ENCODE results near the gene OSBPL5. TPM values are rescaled to one million over a fixed set of nuclear protein-coding genes. Genes with fewer than 3 reads are reported as not detected.

OSBPL5 gene, protein sequence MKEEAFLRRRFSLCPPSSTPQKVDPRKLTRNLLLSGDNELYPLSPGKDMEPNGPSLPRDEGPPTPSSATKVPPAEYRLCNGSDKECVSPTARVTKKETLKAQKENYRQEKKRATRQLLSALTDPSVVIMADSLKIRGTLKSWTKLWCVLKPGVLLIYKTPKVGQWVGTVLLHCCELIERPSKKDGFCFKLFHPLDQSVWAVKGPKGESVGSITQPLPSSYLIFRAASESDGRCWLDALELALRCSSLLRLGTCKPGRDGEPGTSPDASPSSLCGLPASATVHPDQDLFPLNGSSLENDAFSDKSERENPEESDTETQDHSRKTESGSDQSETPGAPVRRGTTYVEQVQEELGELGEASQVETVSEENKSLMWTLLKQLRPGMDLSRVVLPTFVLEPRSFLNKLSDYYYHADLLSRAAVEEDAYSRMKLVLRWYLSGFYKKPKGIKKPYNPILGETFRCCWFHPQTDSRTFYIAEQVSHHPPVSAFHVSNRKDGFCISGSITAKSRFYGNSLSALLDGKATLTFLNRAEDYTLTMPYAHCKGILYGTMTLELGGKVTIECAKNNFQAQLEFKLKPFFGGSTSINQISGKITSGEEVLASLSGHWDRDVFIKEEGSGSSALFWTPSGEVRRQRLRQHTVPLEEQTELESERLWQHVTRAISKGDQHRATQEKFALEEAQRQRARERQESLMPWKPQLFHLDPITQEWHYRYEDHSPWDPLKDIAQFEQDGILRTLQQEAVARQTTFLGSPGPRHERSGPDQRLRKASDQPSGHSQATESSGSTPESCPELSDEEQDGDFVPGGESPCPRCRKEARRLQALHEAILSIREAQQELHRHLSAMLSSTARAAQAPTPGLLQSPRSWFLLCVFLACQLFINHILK
- 18.4 TPM for total RNA-seq
- long read RNA-seq, transcript OSBPL5-201 (22 exons, 3,889 nt): major isoform, 7 of 20 reads
- long read RNA-seq, partial matches to known transcripts: 9 of 20 reads
- long read RNA-seq, other reads (novel, unspliced or antisense): 4 of 20 reads

- DNase-seq (ENCODE audit: missing footprints) (peak; percentile 91), ATAC-seq (peak; percentile 62)
- intact Hi-C loops (cut with DNase I): no loop called here
These were observed at the start of gene OSBPL5 for GRCh38 chr11:3165152-3165705. Gene OSBPL5 (minus strand): TSS chr11:3165310. CDS start chr11:3129148, 36,162 bp downstream.

DNA sequence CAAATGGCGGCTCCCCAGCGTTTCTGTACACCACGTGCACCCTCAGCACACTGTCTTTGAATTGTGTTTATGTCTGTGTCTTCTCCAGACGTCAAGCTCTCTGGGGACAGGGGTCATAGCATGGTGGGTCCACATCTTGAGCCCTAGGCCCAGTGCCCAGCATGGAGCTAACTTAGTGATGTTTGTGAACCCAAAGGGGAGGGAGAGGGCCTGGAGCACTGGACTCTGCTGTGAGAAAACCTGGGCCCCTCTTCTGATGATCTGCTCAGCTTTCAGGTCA is 49.2 kb upstream of the OSBPL5 start:
- ATAC-seq (no peak), DNase-seq (ENCODE audit: missing footprints) (no peak)
- intact Hi-C loops (cut with DNase I): no loop called here

- peak; percentile 41 for DNase-seq (ENCODE audit: missing footprints)
- intact Hi-C loops (cut with DNase I): no loop called here
- ATAC-seq: no peak
These were observed 48.7 kb upstream of the OSBPL5 start for GRCh38 chr11:3213659-3214419.

DNA sequence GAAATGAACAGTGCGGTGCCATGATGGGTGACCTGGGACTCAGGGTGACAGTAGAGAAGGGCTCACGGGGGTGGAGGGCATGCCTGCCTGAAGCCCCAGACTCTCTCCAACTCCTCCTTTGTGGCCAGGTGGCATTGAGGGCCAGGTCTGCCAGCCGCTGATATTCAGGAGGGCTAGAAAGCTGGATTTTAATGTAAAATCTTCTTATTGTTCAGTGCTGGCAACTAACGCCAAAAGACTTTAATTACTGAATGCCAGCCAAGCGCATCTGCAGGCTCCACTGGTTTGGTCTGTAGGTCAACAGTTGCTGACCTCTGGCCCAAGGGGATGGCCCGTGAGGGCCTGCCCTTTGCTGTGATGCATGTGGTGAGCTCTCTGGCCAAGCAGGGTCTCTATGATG is 43.2 kb upstream of the OSBPL5 start:
- intact Hi-C loops (cut with DNase I): no loop called here
- ATAC-seq: no peak
- DNase-seq (ENCODE audit: missing footprints): no peak

- ATAC-seq (no peak), DNase-seq (ENCODE audit: missing footprints) (no peak)
- intact Hi-C loops (cut with DNase I): no loop called here
These were observed 42.5 kb upstream of the OSBPL5 start for GRCh38 chr11:3207526-3208189.

DNA sequence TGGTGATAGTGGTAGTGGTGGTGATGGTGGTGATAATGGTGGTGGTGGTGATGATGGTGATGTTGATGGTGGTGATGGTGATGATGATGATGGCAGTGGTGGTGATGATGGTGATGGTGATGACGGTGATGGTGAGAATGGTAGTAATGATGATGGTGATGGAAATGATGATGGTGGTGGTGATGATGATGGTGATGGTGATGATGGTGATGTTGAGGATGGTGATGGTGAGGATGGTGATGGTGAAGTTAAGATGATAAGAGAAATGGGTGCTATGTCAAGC is 41.8 kb upstream of the OSBPL5 start:
- intact Hi-C loops (cut with DNase I): no loop called here
- no peak for ATAC-seq
- no peak for DNase-seq (ENCODE audit: missing footprints)

GRCh38 chr11:3206156-3206921 is 41.2 kb upstream of the OSBPL5 start:
- ATAC-seq (no peak), DNase-seq (ENCODE audit: missing footprints) (no peak)
- intact Hi-C loops (cut with DNase I): no loop called here

- intact Hi-C loops (cut with DNase I): no loop called here
- ATAC-seq (no peak), DNase-seq (ENCODE audit: missing footprints) (no peak)
These were observed 40.4 kb upstream of the OSBPL5 start for GRCh38 chr11:3205261-3206155.

DNA sequence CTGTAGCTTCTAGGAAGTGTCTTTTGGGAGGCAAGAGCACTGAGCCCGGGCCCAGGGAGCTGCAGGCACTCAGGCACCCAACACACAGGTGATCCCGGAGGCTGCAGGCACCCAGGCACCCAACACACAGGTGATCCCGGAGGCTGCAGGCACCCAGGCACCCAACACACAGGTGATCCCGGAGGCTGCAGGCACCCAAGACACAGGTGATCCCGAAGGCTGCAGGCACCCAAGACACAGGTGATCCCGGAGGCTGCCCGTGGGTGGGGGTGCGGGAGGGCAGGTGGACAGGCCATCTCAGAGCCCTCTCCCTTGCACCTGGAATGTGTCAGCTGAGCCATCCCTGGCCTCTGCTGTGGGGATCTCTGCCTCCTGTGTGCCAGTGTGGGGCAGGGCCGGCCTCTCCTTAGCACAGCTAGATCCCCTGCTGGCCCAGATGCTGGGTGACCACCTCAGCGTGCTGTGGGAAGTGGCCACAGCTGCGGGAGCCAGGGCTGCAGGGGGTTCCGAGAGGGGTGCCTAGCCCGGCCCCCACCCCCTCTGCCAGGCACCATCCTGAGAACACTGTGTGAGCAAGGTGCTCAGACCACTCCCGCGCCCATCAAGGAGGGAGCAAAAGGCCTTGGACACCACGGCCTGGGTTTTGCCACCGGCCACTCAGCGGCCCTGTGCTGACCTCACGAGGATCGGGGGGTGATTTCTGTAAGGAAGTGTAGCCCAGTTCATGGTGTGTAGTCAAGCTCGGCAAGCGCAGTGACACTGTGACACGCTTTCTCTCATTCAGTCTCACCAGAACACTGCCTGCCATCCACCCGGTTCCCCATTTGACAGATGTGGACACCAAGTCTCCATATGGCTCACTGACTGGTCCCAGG is 39.3 kb upstream of the OSBPL5 start:
- DNase-seq (ENCODE audit: missing footprints): no peak
- ATAC-seq: no peak
- intact Hi-C loops (cut with DNase I): no loop called here

DNA sequence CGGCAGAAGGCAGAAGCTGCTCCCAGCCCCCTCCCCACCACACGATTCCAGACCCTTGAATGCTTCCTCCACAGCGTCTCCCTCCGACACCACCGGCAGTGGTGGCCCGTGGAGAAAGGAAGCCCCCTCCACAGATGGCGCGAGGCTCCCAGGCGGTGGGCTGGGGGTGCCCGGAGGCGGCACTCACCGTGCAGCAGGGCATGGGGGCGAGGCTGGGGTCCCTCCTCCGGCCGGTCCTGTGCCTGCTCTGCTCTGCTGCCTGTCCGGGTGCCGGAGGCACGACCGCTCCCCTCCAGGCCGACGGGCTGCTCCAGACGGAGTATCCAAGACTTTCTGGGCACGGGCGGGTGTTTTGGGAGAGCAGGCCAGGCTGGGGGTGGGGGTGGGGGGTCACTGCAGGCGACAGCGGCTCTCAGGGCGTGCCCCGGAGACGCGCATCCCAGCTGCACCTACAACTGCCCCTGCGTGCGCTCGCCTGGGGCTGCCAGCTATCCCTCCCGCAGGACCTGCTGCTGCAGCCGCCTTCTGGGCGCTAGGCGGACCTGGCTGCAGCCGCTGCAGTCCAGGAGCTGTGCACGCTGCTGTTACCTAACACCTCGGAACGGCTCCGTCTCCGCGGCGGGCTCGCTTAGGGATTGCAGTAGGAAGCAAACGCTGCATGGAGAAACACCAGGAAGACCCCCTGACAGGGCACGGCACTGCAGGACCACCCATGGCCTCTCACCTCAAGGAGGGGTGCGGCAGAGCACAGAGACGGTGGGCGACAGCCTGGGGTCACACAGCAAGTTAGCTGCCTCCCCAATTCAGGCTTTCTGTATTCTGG is 38.3 kb upstream of the OSBPL5 start:
- no peak for DNase-seq (ENCODE audit: missing footprints)
- ATAC-seq: no peak
- intact Hi-C loops (cut with DNase I): no loop called here

GRCh38 chr11:3202759-3203158 is 37.6 kb upstream of the OSBPL5 start:
- DNase-seq (ENCODE audit: missing footprints) (no peak), ATAC-seq (no peak)
- intact Hi-C loops (cut with DNase I): no loop called here

- ATAC-seq: no peak
- intact Hi-C loops (cut with DNase I): no loop called here
- no peak for DNase-seq (ENCODE audit: missing footprints)
These were observed 37.2 kb upstream of the OSBPL5 start for GRCh38 chr11:3202305-3202704.

DNA sequence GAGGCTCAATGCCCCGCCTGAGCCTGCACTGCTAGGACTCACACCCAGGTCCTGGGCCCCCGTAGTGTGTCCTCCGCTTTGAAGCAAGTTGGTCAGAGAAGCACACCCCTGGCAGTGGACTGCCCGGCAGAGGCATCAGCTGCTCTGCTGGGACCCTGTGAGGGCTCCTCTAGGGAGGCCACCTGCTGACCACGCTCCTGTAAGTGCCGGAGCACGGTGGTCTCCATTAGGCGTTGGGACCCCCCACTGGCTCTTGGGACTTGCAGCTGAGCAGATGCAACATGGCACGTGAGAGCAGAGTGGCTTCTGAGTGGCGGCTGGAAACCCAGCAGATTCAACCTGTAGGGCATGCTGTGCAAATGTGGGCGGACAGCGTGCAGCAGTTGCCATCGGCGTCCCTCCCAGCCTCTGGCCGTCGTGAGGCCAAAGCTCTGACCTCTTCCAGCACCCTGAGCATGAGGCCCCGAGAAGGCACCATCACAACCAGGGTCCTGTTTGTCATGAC is 36.6 kb upstream of the OSBPL5 start:
- ATAC-seq (no peak), DNase-seq (ENCODE audit: missing footprints) (no peak)
- intact Hi-C loops (cut with DNase I): no loop called here

DNA sequence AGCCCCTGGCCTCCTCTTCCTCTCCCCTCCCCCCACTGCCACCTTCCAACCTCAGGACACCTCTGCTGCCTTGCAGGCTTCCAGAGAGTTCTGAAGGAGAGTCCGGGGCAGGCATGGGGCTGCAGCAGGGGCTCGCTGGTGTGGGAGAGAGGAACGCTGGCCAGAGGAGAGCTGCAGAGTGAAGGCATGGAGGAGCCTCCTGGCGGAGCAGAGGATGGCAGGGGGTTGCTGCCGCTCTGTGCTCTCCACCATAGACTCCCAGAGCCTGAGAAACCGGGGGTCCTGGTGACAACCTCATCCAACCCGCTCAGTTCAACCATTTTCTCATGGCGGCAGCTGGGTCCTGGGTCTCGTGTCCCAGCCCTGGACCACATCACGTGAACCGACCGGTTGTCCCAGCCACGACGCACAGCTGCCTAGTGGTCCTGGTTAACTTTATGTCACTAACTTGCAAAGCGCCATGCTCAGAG is 36.0 kb upstream of the OSBPL5 start:
- ATAC-seq (no peak), DNase-seq (ENCODE audit: missing footprints) (no peak)
- intact Hi-C loops (cut with DNase I): no loop called here

Data from Right ventricle myocardium inferior (tissue), 1 donor.